NB4 (cell line): ENCODE data around the gene SPATA31D1.

ENCODE experiments used
- DNase-seq: peaks from one replicate; pipeline ENCODE4 v3.0.0; 2010; ENCODE audit warnings: low read depth
- H3K4me3 ChIP-seq: one replicate; pipeline ENCODE4 v1.5.1; 2011; ENCODE audit warnings: mild to moderate bottlenecking, low read depth, low read length, moderate library complexity
- CTCF ChIP-seq: IDR thresholded peaks from one replicate; pipeline ENCODE4 v1.5.1; 2012; ENCODE audit warnings: low read depth, low read length
- MYC ChIP-seq: IDR thresholded peaks from 2 replicates; pipeline ENCODE4 v1.6.1; 2011; ENCODE audit warnings: low read depth, low read length
- POLR2A ChIP-seq: IDR thresholded peaks from 2 replicates; pipeline ENCODE4 v1.6.1; 2011; ENCODE audit warnings: mild to moderate bottlenecking; ENCODE audit not compliant: insufficient read length; ENCODE audit errors: extremely low read depth
- TF ChIP-seq, protein P1 (sequence below): IDR thresholded peaks from 2 replicates; pipeline ENCODE4 v1.6.1; 2011; ENCODE audit warnings: low read depth, low read length

SPATA31D1 gene

GRCh38 chr9:81969971-81970370, 18.6 kb upstream of the SPATA31D1 start:
- TF ChIP-seq, protein P1, sequence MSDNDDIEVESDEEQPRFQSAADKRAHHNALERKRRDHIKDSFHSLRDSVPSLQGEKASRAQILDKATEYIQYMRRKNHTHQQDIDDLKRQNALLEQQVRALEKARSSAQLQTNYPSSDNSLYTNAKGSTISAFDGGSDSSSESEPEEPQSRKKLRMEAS: no peak
- TF ChIP-seq MYC (no peak), POLR2A (no peak), CTCF (no peak)
- no peak for DNase-seq

DNA sequence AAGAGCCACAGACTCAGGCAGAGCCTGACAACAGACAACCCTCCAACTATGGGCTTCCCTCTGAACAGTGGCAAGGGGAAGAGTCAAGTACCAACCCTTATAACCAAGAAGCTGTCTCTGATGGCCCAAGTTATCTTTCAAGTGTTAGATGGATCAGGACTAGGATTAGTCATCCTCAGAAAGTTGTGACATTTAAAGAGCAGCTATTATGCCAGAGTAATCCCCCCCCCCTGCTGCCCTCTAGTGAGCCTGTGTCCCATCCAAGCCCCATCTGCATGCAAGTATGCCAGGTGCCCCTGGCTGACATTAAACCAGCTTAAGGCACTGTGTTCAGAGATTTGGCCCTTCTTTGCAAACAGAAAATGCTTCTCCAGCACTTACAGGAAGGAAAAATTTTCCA, 16.8 kb upstream of the SPATA31D1 start:
- H3K4me3 ChIP-seq: no peak overlapping the region
- TF ChIP-seq, protein P1: no peak
- TF ChIP-seq POLR2A: no peak
- TF ChIP-seq MYC: no peak
- TF ChIP-seq CTCF: no peak
- no peak for DNase-seq

More at GRCh38 chr9:81969971-81970370, 18.6 kb upstream of the SPATA31D1 start:
- no peak overlapping the region for H3K4me3 ChIP-seq

DNA sequence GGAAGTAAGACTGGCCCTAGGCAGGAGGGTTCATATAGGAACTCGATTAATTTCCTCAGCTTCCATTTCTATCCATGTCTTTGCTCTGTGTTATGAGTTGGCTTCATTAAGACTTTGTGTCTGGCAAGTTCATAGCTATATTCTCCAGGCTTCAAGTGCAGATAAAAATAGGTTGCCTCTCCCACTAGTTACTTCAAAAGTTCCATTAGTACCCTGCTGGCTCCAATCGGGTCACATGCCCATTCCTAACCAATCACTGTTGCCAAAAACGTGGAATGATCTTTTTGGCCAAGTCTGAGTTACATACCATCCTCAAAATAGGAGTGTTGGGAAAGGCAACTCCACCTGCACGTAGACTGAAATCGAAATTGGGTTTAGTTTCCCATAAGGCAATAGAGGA, 13.8 kb upstream of the SPATA31D1 start:
- TF ChIP-seq POLR2A: no peak
- TF ChIP-seq MYC: no peak
- TF ChIP-seq CTCF: no peak
- TF ChIP-seq, protein P1: no peak

GRCh38 chr9:81976351-81976750, 12.2 kb upstream of the SPATA31D1 start:
- H3K4me3 ChIP-seq: no peak overlapping the region
- TF ChIP-seq MYC (no peak), POLR2A (no peak), CTCF (no peak)
- TF ChIP-seq, protein P1: no peak
- no peak for DNase-seq

More for the DNA sequence above, 13.8 kb upstream of the SPATA31D1 start:
- no peak overlapping the region for H3K4me3 ChIP-seq
- DNase-seq: no peak

- no peak for DNase-seq
- TF ChIP-seq CTCF: no peak
- no peak for TF ChIP-seq MYC
- TF ChIP-seq POLR2A: no peak
- TF ChIP-seq, protein P1: no peak
- H3K4me3 ChIP-seq: no peak overlapping the region
Observed at GRCh38 chr9:81979196-81979595, 9.4 kb upstream of the SPATA31D1 start.
